AG04449 (cell line): ENCODE measurements around the gene RHBDF2.

Experiments used
- CTCF ChIA-PET: fragments of 350-600 bp; formaldehyde crosslinking; extraction: SDS; loops from one replicate; lab custom pipeline; 2021; ENCODE audit warnings: antibody characterized with exemption; lab: Yijun Ruan, JAX
- POLR2A ChIA-PET: fragments of 400-600, 350-600 bp; formaldehyde crosslinking; extraction: SDS; loops from one replicate; lab custom pipeline; 2020; ENCODE audit warnings: antibody characterized with exemption, inconsistent platforms; lab: Yijun Ruan, JAX
- DNase-seq: peaks from one replicate; pipeline ENCODE4 v3.0.0-alpha.2; 2010; ENCODE audit warnings: low read depth, low spot score
- H3K4me3 ChIP-seq: 2 replicates; pipeline ENCODE4 v1.5.1; 2011; ENCODE audit warnings: low read depth, mild to moderate bottlenecking, control low read depth, low read length
- CTCF ChIP-seq: IDR thresholded peaks from one replicate; pipeline ENCODE4 v1.5.1; 2011; ENCODE audit warnings: mild to moderate bottlenecking, moderate library complexity, low read length, control low read depth, inconsistent platforms; ENCODE audit not compliant: insufficient read depth; ENCODE audit errors: missing control alignments

Gene RHBDF2

DNA sequence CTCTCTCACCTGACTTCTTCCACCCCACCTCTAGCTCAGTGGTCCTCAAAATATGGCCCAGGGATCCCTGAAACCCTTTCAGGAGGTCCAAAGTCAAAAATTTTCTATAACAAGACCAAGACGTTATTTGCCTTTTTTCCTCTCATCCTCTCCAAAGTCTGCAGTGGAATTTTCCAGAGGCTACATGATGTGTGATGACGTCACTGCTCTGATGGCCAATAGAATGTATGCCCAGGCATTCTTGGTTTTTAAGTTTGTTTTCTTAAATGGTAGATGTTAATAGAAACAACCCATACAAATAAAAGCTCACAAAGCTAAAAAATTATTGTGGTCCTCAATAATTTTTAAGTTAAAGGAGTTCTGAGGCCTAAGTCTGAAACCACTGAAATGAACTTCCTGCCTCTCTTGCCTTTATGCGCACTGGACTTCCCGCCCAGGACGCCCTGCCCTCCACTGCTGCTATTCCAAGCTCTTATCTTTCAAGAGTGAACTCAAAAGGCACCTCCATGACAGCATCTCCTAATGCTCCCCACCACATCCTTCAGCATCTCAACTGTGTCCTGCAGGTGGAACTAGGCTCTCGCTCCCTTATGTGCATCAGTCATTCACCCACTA is 61.8 kb downstream of the RHBDF2 start:
- H3K4me3 ChIP-seq = no peak overlapping the region
- no peak for DNase-seq
- ChIA-PET CTCF (interaction anchor here (1.1 to 1.9 kb wide), 4 partner anchors 11 to 135 kb away, joined by 3 to 7 read pairs (median 4); no protein-coding TSS in a partner anchor), POLR2A (no interaction called here)
- no peak for TF ChIP-seq CTCF

DNA sequence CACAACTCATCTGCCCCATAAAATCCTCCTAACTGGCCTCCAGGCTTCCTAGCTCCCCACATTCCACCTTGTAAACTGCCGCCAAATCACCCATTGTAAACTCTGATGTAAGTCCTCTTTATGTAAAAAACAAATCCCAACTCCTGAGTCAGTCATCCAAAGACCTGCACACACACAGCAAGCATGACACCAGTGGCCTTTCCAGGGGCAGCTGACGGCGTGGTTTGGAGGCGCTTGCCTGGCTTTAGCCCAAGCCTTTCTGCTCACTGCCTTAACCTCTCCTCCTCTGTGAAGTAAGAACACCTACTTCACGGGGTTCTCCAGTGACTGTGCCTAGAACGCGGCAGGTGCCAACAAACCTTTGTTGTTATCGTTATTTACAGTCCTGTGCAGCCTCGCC is 62.3 kb downstream of the RHBDF2 start:
- H3K4me3 ChIP-seq = no peak overlapping the region
- ChIA-PET POLR2A (no interaction called here), CTCF (interaction anchor here (1.1 to 1.9 kb wide), 6 partner anchors 12 to 135 kb away, joined by 3 to 5 read pairs (median 3); no protein-coding TSS in a partner anchor)
- TF ChIP-seq CTCF = no peak
- DNase-seq = no peak

DNA sequence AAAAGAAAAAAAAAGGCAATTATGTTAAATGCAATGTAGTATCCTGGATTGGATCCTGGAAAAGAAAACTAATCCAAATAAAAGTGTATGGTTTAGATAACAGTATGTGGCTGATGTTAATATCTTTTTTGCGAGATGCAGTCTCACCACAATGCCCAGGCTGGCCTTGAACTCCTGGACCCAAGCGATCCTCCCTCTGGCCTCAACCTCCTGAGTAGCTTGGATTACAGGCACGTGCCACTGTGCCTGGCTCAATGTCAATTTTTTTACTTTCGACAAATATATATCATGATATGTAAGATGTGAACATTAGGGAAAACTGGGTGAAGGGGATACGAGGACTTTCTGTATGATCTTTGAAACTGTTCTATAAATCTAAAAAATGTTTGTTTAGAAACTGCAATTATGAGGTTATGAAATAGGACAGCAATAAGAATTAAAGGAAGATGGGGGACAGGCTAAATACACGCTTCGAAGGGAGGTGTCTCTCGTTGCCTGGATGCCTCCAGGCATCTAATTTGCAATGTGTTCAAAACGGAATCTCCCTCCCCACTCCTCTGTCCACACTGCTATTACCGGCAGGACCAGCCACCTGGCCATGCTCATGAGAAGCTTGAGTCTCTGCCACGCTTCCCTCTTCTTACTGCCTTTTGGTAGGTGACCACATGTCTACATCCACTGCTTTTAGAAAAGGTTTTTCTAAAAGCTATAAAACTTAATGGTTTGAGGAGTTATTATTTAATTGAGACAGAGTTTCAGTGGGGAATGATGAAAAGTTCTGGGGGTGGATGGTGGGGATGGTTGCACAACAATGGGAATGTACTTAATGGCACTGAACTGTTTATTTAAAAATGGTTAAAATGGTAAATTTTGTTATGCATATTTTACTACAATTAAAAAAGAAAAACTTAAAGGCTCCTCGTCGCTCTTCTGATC is 63.5 kb downstream of the RHBDF2 start:
- CTCF ChIA-PET = interaction anchor here (1.0 to 2.5 kb wide), 7 partner anchors 11 to 37 kb away, joined by 3 to 8 read pairs (median 3); no protein-coding TSS in a partner anchor
- POLR2A ChIA-PET = no interaction called here
- DNase-seq = no peak
- no peak overlapping the region for H3K4me3 ChIP-seq
- no peak for TF ChIP-seq CTCF

- TF ChIP-seq CTCF = no peak
- no peak for DNase-seq
- ChIA-PET POLR2A (no interaction called here), CTCF (interaction anchor here (0.6 to 2.5 kb wide), 7 partner anchors 13 to 50 kb away, joined by 3 to 8 read pairs (median 5); partner anchors contain the start of gene SPHK1)
- no peak overlapping the region for H3K4me3 ChIP-seq
Measured at GRCh38 chr17:76435751-76436150, 65.5 kb downstream of the RHBDF2 start.

GRCh38 chr17:76434870-76435269 is 66.4 kb downstream of the RHBDF2 start:
- H3K4me3 ChIP-seq = no peak overlapping the region
- ChIA-PET CTCF (interaction anchor here (0.9 to 2.5 kb wide), 8 partner anchors 8 to 49 kb away, joined by 3 to 8 read pairs (median 6); partner anchors contain the start of gene SPHK1), POLR2A (no interaction called here)
- TF ChIP-seq CTCF = no peak
- DNase-seq = no peak

- ChIA-PET CTCF (no interaction called here), POLR2A (interaction anchor here (0.7 kb wide), 1 partner anchor 144 kb away, joined by 3 read pairs; no protein-coding TSS in a partner anchor)
- no peak for TF ChIP-seq CTCF
- no peak for DNase-seq
- no peak overlapping the region for H3K4me3 ChIP-seq
Measured at GRCh38 chr17:76433693-76434092, 67.5 kb downstream of the RHBDF2 start.
